Cerebellar cortex (tissue), 1 donor: ENCODE results near the gene ELK1.

Experiments
- DNase-seq: peaks from one replicate; pipeline ENCODE4 v3.0.0-alpha.2; 2015; ENCODE audit warnings: low spot score

Gene ELK1

DNA sequence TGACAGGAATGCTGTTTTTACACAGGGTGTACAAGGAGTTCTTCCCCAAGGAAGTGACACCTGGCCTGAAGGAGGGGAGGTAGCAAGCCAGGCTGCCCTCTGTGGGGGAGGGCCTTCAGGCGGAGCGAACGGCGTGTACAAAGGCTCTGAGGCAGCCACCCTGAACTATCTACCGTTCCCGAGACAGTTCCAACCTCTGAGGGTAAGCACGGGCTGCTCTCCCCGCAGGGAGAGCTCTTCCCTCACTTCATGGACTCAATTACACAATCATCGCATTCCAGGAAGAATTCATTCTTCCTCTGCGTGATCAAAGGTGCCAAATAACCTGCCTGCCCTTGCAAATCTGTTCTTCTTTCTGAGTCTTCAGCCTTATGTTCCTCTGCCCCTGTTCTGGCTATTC lies 4.8 kb downstream of the ELK1 start:
- no peak for DNase-seq

DNA sequence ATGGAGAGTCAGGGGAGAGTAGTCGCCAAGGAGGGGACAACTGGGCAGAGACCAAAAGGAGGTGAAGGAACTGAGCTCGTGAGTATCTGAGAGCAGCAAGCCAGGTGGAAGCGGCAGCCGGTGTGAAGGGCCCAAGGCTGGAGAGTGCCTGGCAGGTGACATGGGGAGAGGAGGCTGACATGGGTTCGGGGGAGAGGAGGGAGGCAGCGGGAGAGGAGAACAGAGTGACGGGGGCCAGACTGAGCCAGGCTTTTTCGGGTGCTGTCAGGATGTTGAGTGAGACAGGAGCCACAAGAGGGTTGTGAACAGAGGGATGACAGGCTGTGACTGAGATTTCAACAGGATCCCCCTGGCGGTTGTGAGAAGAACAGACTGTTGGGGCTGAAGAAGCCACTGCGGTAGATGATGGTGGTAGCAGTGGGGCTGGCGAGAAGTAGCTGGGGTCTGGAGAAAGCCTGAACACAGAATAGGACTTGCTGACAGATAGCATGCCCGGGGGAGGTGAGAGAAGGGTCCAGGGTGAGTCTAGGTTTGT lies 5.7 kb downstream of the ELK1 start:
- peak; percentile 79 for DNase-seq

DNA sequence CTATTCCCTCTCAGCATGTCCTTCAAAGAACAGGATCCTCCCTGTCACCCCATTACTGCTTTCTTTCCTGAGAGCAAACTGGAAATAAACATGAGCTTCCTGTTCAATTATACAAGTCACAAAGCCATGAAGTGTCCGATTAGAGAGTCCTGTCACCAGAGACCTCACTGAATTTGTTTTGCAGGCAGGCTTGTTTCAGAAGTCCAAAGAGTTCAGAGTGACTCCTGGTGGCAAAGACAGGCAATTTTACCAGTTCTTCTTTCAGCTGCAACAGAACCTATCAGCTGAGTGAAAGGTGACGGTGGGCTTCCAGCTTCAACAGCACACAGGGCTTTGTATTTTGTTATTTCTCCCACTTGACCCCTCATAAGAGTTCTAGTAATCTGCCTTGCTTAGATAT lies 6.4 kb downstream of the ELK1 start:
- DNase-seq, result peak; percentile 61

DNA sequence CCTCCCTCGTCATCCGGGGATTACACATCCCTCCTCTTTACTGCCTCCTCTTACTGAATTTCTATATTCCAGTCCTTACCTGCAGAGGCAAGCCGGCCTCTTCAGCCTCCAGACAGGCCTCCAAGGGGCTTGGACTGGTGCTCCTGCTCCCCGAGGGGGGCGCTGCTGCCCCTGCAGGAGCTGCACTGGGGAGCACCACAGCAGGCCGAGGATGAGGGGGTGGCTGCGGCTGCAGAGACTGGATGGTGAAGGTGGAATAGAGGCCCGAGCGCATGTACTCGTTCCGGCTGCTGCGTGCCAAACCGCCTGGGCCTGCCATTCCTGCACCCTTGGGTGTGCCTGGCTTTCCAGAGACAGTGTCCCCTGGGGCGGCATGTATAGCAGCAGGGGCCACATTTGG lies 11.5 kb downstream of the ELK1 start:
- DNase-seq, result no peak

DNA sequence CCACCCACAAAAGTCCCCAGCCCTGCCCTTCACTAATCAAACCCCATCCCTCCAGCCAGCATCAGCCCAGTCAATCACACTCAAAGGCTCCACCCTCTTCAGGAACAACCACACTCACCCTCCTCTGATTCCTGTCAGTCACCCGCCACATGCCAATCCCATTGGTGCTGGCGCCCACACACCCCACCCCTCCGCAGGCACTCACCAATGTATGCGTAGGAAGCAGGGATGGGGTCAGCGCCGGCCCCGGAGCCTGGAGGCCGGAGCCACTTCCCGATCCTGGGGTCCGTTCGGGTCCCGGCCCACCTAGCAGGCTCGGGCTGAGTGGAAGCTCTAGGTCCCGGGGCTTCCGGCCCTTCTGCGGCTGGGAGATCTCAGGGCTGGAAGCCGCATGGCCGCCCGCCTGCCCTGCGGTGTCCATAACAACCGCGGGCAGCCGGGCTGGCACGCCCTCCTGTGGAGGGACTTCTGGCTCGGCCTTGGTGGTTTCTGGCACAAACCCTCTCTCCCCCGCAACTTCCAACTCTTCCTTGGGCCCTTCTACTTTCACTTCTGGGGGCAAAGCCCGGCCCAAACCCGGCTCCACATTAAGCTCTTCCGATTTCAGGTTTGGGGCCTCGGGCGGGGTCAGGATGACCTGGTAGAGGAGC lies 12.7 kb downstream of the ELK1 start:
- DNase-seq, result peak; percentile 73

DNA sequence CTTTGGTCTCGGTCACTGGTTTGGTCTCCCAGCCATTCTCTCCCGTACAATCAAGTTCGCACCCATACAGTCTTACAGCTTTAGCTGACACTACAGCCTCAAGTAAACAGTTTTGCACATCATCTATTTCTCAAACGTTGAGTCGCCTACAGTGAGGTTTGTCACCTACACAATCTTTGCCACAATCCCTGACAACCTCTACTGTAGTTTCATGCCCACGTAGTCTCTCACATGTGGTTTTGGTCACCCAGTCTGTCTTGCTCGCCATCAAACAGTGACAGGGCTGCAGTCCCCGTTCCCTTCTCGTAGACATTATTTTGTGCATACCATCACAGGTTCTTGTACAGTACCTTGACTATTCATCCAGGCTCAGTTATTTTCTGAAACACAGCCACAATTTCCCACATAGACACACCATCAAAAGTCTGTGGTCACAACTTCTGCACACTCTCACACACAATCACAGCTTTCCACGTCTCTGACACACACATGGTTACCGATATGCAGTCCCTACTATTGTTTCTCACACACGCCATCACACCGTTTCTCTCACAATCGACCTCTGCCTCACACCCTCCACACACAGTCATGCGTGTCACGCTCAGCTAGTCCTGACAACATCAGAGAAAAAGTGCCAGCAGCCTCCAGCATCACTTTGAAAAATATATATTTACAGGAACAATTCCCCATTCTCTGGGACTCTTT lies 15.3 kb downstream of the ELK1 start:
- DNase-seq, result no peak

DNA sequence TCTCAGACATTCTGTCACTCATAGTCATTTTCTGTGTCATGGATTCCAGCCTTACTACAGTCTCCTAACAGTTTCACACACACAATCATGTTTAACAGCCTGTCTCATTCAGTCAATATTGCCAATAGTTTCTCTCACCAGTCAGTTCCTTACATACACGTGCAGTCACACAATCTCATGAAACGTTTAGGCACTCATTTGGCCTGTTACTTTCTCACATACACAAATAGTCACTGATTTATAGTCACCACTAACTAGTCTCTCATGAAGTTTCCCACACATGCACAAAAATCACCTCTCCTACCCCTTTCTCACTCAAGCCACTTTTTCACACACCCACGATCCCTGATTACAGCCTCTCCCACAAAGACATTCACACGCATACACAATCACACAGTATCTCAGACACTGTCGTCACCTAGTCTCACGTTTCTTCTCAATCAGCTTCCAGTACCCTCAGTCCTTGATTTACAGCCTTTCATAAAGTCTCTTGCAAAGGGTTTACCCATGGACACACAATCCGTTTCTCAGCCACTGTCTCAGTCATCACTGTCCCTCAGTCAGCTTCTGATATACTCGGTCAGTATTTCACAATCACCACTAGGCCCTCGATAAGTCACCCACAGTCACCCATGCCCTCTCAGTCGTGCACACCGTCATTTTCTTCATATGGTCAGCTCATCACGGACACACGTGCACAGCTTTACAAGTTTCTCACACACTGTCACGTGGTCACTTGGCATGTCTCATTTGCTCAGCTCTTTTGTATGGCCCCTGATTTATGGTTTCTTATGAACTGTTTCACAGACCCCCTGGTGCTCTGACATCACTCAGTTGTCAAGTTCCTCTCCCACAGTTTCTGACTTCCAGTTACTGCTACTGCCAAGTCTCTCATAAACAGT lies 16.4 kb downstream of the ELK1 start:
- no peak for DNase-seq

DNA sequence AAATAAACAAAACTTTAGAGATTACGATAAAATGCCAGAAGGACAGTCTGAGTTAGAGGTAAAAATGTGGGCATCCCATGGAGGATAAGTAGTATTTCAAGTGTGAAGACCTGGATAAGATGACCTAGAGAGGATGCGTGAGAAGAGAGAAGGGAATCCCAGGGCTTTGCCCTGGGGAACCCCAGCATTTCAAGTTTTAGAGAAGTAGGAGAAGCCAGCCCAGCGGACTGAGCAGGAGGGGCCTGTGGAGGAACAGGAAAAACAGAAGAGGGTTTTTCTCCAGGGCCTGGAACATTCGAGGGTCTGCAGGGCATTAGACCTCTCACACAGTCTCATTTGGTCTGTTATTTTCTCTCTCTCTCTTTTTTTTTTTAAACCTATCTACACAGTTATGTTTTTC lies 17.7 kb downstream of the ELK1 start:
- no peak for DNase-seq

DNA sequence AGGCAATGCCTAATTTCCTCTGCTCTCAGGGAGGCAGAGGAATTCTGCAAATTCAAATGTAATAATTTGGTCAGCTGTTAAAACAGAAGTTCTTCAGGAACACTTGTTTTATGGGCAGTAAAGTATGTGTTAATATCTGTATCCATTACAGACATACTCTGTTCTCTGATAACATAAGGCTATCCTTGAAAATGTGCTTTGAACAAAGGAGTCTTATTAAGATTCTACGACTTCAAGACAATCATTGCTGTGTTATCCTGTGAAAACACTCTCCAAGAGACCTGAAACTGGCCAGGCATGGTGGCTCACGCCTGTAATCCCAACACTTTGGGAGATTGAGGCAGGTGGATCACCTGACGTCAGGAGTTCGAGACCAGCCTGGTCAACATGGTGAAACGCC lies 18.7 kb downstream of the ELK1 start:
- DNase-seq, result no peak

DNA sequence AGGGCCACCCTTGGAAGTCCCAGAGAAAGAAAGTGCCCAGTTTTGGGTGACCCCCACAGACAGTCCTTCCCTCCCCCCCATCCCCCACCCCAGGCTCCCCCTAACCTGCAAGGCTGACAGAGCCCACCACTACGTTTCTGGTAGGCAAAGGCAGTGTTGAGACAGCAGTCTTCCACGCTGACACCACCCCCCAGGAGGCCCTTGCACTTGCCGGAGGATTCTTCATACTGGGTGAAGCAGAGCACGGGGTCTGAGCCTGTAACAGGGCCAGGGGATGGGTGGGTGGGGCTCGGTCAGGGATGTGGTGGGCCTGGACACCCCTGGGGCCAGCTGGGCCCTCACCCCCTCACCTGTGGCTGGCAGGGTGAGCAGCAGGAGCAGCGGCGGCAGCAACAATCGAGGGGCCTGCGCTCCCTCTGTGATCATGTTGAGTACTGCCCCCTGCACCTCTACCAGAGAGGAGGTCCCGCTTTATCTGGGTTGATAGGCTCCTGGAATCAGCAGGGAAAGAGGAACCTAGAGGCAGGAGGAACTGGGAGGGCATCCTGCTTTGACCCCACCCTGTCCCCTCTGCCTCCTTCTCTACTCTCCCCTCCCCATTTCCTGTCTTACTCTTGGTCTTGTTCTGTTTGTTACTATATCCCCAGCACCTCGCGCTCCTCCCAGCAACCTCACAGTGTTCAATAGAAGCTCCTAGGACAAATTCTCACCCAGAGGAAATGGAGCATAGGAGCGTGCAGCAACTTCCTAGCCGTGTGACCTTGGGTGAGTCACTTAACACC lies 20.8 kb downstream of the ELK1 start, which contains the start of gene CFP:
Gene CFP (minus strand): TSS at position 512 of the 782 bp plus-strand sequence. CDS start 86 bp downstream, at position 426.
- DNase-seq, result no peak

DNA sequence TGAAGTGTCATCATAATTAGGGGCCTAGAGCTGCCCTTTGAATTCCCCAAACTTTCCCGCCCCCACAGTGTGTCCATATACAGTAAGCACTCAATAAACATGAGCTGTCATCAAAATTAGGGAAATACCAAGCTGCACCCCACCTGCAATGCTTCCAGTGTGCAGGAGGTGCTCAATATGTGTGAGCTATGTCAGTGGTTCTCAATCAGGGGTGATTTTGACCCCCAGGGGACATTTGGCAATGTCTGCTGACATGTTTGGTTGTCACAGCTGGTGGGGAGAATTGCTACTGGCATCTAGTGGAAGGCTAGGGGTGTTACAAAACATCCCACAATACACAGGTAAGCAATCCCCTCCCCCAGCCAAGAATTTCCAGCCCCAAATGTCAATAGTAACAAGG lies 21.4 kb downstream of the ELK1 start:
- DNase-seq, result no peak

DNA sequence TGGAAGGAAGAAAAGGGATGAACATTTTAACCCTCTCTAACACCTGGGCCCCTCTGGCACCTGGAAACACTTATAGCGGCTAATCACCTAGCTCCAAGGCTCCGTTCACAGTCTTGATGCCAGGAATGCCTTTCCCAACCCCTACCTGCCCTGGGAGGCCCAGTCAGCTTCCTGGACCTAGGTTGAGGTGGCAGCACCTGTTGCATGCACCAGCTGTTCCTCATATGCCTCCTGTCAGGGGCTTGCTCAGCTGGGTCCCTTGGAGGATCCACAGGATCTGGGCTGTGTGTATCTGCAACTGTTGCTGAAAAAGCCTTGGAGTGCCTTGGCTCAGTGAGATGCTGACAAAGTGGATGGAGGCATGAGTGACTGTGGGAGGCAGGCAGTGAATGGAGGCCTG lies 25.0 kb downstream of the ELK1 start:
- no peak for DNase-seq

DNA sequence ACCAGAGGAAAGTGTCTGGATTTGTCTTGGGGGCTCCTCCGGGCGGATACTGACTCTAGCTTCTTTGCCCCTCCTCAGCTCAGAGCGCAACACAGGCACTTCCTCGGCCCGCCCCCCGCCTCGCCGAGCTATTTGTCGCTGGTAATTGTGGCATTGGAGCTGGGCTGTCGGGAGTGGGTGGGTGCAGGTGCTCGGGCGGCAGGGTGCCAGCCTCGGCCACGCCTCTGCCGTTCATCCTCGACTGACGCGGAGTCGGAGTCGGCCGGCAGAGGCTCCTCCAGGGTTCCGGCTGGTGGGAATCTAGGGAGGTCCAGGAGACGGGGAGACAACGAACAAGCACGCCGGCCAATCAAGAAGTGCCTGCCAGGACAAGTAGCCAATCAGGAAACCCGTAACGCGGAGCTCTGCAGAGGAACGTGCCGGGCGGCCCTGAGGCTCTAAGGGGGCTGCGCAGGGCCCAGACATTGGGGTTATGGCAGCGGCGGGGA lies 26.8 kb downstream of the ELK1 start:
- peak; percentile 87 for DNase-seq

DNA sequence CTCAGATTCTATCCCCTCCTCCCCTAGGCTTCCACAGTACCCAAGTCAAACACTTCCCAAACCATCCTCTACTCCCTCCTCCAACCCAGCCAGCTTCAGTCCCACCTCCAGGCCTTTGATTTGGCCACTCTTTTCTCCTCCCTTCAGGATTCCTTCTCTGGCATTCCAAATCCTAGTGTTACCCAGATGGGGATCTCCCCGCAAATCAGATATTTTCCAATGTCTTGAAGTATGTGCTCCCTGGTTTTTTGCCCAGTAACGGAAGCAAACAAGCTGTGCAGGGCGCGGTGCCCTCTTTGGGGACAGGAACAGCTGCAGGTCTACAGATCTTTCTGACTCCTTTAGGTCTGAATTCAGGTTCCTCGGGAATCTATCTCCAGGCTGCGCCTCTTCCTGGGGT lies 28.5 kb downstream of the ELK1 start:
- DNase-seq, result no peak

DNA sequence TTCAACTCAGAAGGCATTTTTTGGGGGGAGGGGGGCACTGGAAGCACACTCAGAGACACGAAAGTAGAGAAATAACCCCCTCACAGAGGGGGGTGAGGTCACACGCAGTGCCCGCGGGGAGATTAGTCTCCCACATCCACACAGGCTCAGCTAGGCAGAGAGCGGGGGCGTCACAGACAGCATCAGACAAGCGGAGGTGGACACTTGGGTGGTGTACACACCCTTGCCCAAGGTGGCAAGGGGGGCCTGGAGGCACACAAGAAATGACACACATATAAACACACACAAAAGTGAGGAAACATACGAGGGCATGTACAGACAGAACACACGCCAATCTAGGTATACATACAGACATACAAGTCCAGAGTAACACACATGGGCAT lies 30.1 kb downstream of the ELK1 start:
- DNase-seq, result no peak

DNA sequence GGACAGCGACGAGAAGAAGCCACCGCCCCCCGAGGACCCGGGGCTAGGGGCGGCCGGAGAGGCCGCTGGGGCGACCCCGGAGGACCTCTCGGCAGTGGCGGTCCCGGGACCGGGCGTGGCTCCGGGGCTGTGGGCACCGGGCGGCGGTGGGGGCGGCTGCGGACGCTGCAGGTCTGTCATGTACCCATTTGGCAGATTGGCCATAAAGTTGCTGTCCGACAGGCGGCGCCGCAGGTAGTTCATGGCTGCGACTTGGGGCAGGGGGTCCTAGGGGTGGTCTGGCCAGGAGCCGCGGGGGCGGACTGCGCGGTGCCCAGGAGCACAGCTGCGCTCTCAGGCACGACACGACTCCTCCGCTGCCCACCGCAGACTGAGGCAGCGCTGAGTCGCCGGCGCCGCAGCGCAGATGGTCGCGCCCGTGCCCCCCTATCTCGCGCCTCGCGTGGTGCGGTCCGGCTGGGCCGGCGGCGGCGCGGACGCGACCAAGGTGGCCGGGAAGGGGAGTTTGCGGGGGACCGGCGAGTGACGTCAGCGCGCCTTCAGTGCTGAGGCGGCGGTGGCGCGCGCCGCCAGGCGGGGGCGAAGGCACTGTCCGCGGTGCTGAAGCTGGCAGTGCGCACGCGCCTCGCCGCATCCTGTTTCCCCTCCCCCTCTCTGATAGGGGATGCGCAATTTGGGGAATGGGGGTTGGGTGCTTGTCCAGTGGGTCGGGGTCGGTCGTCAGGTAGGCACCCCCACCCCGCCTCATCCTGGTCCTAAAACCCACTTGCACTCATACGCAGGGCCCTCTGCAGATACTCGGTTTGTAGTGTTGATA lies 30.7 kb downstream of the ELK1 start, which contains the start of gene SYN1:
Gene SYN1 (minus strand): TSS at position 372 of the 817 bp plus-strand sequence. CDS start 129 bp downstream, at position 243.
- DNase-seq, result peak; percentile 76

DNA sequence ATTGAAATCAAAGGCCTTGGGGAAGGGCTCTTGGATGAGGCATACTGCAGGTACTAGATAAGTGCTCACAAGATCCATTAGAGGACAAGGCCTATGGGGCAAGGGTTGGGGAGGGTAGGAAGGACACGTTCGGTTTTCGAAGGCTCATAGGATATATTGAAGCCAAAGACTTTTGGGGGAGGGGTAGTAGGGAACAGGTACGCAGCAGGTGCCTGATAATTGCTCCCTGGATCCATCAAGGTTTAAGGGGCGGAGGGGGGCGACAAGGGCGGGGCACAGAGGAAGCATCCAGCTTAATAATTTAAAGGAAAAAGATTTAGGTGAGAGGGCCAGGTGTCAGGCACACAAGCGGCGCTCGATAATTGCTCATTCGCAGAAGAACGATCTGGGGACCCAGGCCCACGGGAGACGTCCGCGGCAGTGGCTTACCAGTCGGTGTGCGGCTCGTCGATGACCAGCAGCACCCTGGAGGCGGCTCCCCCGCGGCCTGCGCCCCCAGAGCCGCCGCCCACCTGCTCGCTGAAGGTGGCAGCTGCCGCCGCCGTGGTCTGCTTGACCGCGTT lies 31.4 kb downstream of the ELK1 start:
- no peak for DNase-seq

DNA sequence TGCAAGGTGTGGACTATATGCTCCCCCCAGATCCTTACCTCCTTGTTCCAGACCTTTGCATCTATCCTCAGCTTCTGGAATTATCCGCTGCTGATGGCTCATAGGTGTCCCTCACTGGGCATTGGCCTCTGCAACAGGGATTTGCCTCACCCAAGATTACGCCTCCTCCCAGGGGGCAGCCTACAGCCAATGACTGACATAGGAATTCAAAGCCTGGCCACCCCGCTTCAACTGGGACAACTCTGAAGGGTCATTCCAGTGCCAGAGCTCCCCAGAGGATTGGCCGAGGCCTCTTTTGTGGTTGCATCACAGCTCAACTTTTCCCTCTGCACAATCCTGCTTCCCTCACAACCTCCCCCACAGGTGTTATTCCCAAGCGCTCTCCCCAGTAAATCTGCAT lies 35.7 kb downstream of the ELK1 start:
- DNase-seq, result no peak

DNA sequence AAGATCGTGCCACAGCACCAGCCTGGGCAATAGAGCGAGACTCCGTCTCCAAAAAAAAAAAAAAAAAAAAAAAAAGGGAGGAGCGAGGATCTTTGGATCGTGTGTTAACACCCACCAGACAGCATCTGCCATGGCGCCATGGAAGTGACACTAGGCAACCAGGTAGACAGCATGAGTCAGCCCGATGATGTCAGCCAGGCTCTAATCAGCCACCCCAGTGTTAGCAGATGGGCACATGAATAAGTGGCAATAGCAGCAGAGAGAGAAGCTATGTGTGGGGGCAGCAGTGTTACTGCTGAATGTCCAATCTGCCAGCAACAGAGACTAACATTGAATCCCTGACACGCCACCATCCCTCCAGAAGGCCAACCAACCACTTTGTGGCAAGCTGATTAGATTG lies 37.3 kb downstream of the ELK1 start:
- peak; percentile 63 for DNase-seq

DNA sequence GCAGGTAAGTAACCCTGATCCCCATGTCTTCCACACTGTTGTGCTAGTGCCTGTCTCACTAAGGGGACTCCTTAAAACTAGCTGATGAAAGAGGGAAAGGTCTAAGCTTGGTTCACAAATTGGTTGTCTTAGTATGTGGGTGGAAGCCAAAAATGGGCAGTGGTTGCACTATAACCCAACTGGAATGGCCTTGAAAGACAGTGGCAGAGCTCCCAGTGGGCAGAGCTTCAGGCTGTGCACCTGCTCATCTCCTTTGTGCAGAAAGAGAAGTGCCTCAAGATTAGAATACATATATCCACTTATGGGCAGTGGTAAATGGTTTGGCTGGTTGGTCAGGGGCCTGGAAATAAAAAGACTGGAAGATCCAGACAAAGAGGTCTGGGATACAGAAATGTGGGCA lies 37.9 kb downstream of the ELK1 start:
- DNase-seq, result no peak
